ENCODE results near the gene RUBCNL. TPM values are rescaled to one million over a fixed set of nuclear protein-coding genes. Genes with fewer than 3 reads are reported as not detected.

The RUBCNL gene
- total RNA-seq, 1 donor from 2014 or later, result 0.78 TPM

- peaks cover 24% of the 10 kb centered on the region for H3K9me3 Mint-ChIP-seq (ENCODE audit: unreplicated experiment)
- no peak for DNase-seq (ENCODE audit: extremely low spot score, unreplicated experiment)
- H3K4me3 Mint-ChIP-seq (ENCODE audit: unreplicated experiment), result no peak overlapping the region
- TF ChIP-seq CTCF (IDR thresholded peaks at IDR 0.05), result no peak
- no peaks in the 10 kb centered on the region for H3K4me1 Mint-ChIP-seq (ENCODE audit: unreplicated experiment)
- no peak overlapping the region for H3K27ac Mint-ChIP-seq (ENCODE audit: unreplicated experiment)
- H3K36me3 Mint-ChIP-seq (ENCODE audit: unreplicated experiment), result peaks cover 5% of the 10 kb centered on the region
- peaks cover 8% of the 10 kb centered on the region for H3K27me3 Mint-ChIP-seq (ENCODE audit: unreplicated experiment)
Measured at GRCh38 chr13:46311217-46311616, 75.8 kb downstream of the RUBCNL start.

- H3K36me3 Mint-ChIP-seq (ENCODE audit: unreplicated experiment), result peaks cover 5% of the 10 kb centered on the region
- no peak for TF ChIP-seq CTCF (IDR thresholded peaks at IDR 0.05)
Measured at GRCh38 chr13:46310066-46310465, 77.0 kb downstream of the RUBCNL start.

GRCh38 chr13:46307554-46307953 lies 79.5 kb downstream of the RUBCNL start:
- no peak for DNase-seq (ENCODE audit: extremely low spot score, unreplicated experiment)
- Mint-ChIP-seq H3K9me3 (ENCODE audit: unreplicated experiment) (peaks cover 32% of the 10 kb centered on the region), H3K36me3 (ENCODE audit: unreplicated experiment) (peaks cover 5% of the 10 kb centered on the region), H3K27ac (ENCODE audit: unreplicated experiment) (no peak overlapping the region), H3K4me3 (ENCODE audit: unreplicated experiment) (no peak overlapping the region), H3K27me3 (ENCODE audit: unreplicated experiment) (peaks cover 10% of the 10 kb centered on the region), H3K4me1 (ENCODE audit: unreplicated experiment) (no peaks in the 10 kb centered on the region)
- no peak for TF ChIP-seq CTCF (IDR thresholded peaks at IDR 0.05)

More at GRCh38 chr13:46310066-46310465, 77.0 kb downstream of the RUBCNL start:
- peaks cover 24% of the 10 kb centered on the region for H3K9me3 Mint-ChIP-seq (ENCODE audit: unreplicated experiment)
- peaks cover 8% of the 10 kb centered on the region for H3K27me3 Mint-ChIP-seq (ENCODE audit: unreplicated experiment)
- no peak overlapping the region for H3K4me3 Mint-ChIP-seq (ENCODE audit: unreplicated experiment)
- DNase-seq (ENCODE audit: extremely low spot score, unreplicated experiment), result no peak
- no peak overlapping the region for H3K27ac Mint-ChIP-seq (ENCODE audit: unreplicated experiment)
- no peaks in the 10 kb centered on the region for H3K4me1 Mint-ChIP-seq (ENCODE audit: unreplicated experiment)

GRCh38 chr13:46304546-46304945 lies 82.5 kb downstream of the RUBCNL start:
- TF ChIP-seq CTCF (IDR thresholded peaks at IDR 0.05), result no peak
- H3K27ac Mint-ChIP-seq (ENCODE audit: unreplicated experiment), result no peak overlapping the region
- H3K36me3 Mint-ChIP-seq (ENCODE audit: unreplicated experiment), result peaks cover 8% of the 10 kb centered on the region

GRCh38 chr13:46303742-46304385 lies 83.2 kb downstream of the RUBCNL start:
- H3K27ac Mint-ChIP-seq (ENCODE audit: unreplicated experiment), result no peak overlapping the region
- H3K27me3 Mint-ChIP-seq (ENCODE audit: unreplicated experiment), result peaks cover 4% of the 10 kb centered on the region
- H3K9me3 Mint-ChIP-seq (ENCODE audit: unreplicated experiment), result peaks cover 29% of the 10 kb centered on the region
- peaks cover 11% of the 10 kb centered on the region for H3K4me1 Mint-ChIP-seq (ENCODE audit: unreplicated experiment)
- TF ChIP-seq CTCF (IDR thresholded peaks at IDR 0.05), result no peak
- no peak for DNase-seq (ENCODE audit: extremely low spot score, unreplicated experiment)
- H3K36me3 Mint-ChIP-seq (ENCODE audit: unreplicated experiment), result peaks cover 8% of the 10 kb centered on the region
- no peak overlapping the region for H3K4me3 Mint-ChIP-seq (ENCODE audit: unreplicated experiment)

More at GRCh38 chr13:46304546-46304945, 82.5 kb downstream of the RUBCNL start:
- DNase-seq (ENCODE audit: extremely low spot score, unreplicated experiment), result no peak
- H3K4me3 Mint-ChIP-seq (ENCODE audit: unreplicated experiment), result no peak overlapping the region
- H3K9me3 Mint-ChIP-seq (ENCODE audit: unreplicated experiment), result peaks cover 28% of the 10 kb centered on the region
- H3K27me3 Mint-ChIP-seq (ENCODE audit: unreplicated experiment), result peaks cover 7% of the 10 kb centered on the region
- peaks cover 10% of the 10 kb centered on the region for H3K4me1 Mint-ChIP-seq (ENCODE audit: unreplicated experiment)

Measured in osteocyte (in vitro differentiated cells).